Glutamatergic neuron (in vitro differentiated cells): ENCODE results near the gene MMP25. TPM values are rescaled to one million over a fixed set of nuclear protein-coding genes. Genes with fewer than 3 reads are reported as not detected.
A peak's percentile ranks its signal among the peaks of the same experiment; 100 is the strongest.

Experiments used
- DNase-seq: peaks from one replicate; pipeline ENCODE4 v3.0.0; 2022
- H3K27ac Mint-ChIP-seq: one replicate; pipeline ENCODE4 v1.8.0; 2020; ENCODE audit warnings: mild to moderate bottlenecking, mixed read lengths, inconsistent platforms; ENCODE audit not compliant: unreplicated experiment
- H3K27me3 Mint-ChIP-seq: one replicate; pipeline ENCODE4 v1.8.0; 2020; ENCODE audit warnings: mild to moderate bottlenecking, moderate library complexity, mixed read lengths, inconsistent platforms; ENCODE audit not compliant: unreplicated experiment
- H3K36me3 Mint-ChIP-seq: one replicate; pipeline ENCODE4 v1.8.0; 2020; ENCODE audit warnings: mild to moderate bottlenecking, mixed read lengths, inconsistent platforms; ENCODE audit not compliant: unreplicated experiment
- H3K4me1 Mint-ChIP-seq: one replicate; pipeline ENCODE4 v1.8.0; 2020; ENCODE audit warnings: mild to moderate bottlenecking, low read depth, mixed read lengths, inconsistent platforms; ENCODE audit not compliant: unreplicated experiment
- H3K4me3 Mint-ChIP-seq: one replicate; pipeline ENCODE4 v1.8.0; 2020; ENCODE audit warnings: mild to moderate bottlenecking, mixed read lengths, inconsistent platforms; ENCODE audit not compliant: unreplicated experiment
- H3K9me3 Mint-ChIP-seq: one replicate; pipeline ENCODE4 v1.8.0; 2020; ENCODE audit warnings: mild to moderate bottlenecking, moderate library complexity, mixed read lengths, inconsistent platforms; ENCODE audit not compliant: unreplicated experiment
- CTCF ChIP-seq: fragments of 200-600 bp; sonication (generic); IDR thresholded peaks from one replicate; pipeline ENCODE4 v1.5.0; 2021; ENCODE audit not compliant: partially characterized antibody, unreplicated experiment
- total RNA-seq: library from RNA; stranded (reverse); fragmentation: NEBNext Ultra II Directional; extraction: Animal tissue kit (Norgen Biotek cat#: 25700); gene quantifications from one replicate; pipeline ENCODE4 v1.2.1, GENCODE V29; 2021; ENCODE audit not compliant: unreplicated experiment

MMP25 gene
- total RNA-seq, 1 donor from 2014 or later: not detected

- TF ChIP-seq CTCF: no peak
- Mint-ChIP-seq H3K27ac (peak overlapping the region; percentile 75), H3K9me3 (peaks cover 2% of the 10 kb centered on the region), H3K4me3 (peak overlapping the region; percentile 87), H3K36me3 (no peaks in the 10 kb centered on the region), H3K27me3 (peaks cover 14% of the 10 kb centered on the region), H3K4me1 (peaks cover 14% of the 10 kb centered on the region)
- DNase-seq: peak; percentile 31
These were observed 25.5 kb upstream of the MMP25 start for GRCh38 chr16:3020604-3021448.

DNA sequence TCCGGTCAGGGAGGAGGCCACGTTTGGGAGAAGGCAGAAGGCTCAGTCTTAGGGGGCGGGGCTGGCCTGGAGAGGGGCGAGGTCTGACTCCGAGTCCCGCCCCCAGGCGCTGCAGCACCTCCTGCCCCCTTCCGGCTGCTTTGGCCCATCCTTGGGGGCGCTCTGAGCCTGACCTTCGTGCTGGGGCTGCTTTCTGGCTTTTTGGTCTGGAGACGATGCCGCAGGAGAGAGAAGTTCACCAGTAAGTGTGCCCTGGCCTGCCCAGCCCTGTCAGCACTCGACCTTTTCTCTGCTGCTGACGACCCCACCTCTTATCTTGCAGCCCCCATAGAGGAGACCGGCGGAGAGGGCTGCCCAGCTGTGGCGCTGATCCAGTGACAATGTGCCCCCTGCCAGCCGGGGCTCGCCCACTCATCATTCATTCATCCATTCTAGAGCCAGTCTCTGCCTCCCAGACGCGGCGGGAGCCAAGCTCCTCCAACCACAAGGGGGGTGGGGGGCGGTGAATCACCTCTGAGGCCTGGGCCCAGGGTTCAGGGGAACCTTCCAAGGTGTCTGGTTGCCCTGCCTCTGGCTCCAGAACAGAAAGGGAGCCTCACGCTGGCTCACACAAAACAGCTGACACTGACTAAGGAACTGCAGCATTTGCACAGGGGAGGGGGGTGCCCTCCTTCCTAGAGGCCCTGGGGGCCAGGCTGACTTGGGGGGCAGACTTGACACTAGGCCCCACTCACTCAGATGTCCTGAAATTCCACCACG lies 24.7 kb upstream of the MMP25 start:
- peaks cover 2% of the 10 kb centered on the region for H3K9me3 Mint-ChIP-seq

GRCh38 chr16:3022208-3022683 lies 24.1 kb upstream of the MMP25 start:
- H3K4me3 Mint-ChIP-seq: peak overlapping the region; percentile 90
- peak; percentile 59 for DNase-seq
- H3K36me3 Mint-ChIP-seq: no peaks in the 10 kb centered on the region
- peaks cover 16% of the 10 kb centered on the region for H3K4me1 Mint-ChIP-seq
- no peak for TF ChIP-seq CTCF
- H3K27ac Mint-ChIP-seq: no peak overlapping the region
- peaks cover 13% of the 10 kb centered on the region for H3K27me3 Mint-ChIP-seq
- peaks cover 2% of the 10 kb centered on the region for H3K9me3 Mint-ChIP-seq

More for the DNA sequence above, 24.7 kb upstream of the MMP25 start:
- no peaks in the 10 kb centered on the region for H3K36me3 Mint-ChIP-seq
- no peak for TF ChIP-seq CTCF
- peak overlapping the region; percentile 86 for H3K4me3 Mint-ChIP-seq
- peaks cover 14% of the 10 kb centered on the region for H3K27me3 Mint-ChIP-seq
- H3K4me1 Mint-ChIP-seq: peaks cover 16% of the 10 kb centered on the region
- H3K27ac Mint-ChIP-seq: peak overlapping the region; percentile 75
- DNase-seq: peak; percentile 91

- H3K27me3 Mint-ChIP-seq: peaks cover 13% of the 10 kb centered on the region
- peak overlapping the region; percentile 96 for H3K27ac Mint-ChIP-seq
- peaks cover 18% of the 10 kb centered on the region for H3K4me1 Mint-ChIP-seq
- H3K36me3 Mint-ChIP-seq: no peaks in the 10 kb centered on the region
- peak overlapping the region; percentile 90 for H3K4me3 Mint-ChIP-seq
- DNase-seq: peak; percentile 51
- peaks cover 2% of the 10 kb centered on the region for H3K9me3 Mint-ChIP-seq
- TF ChIP-seq CTCF: no peak
These were observed 23.5 kb upstream of the MMP25 start for GRCh38 chr16:3022684-3023414.
